Endothelial cell of umbilical vein (primary cell): ENCODE measurements around the gene TMEM250. TPM values are rescaled to one million over a fixed set of nuclear protein-coding genes. Genes with fewer than 3 reads are reported as not detected.
A peak's percentile ranks its signal among the peaks of the same experiment; 100 is the strongest.

Experiments
- BruUV-seq: library from RNA; stranded (reverse); fragments of 400-500 nt; replicated peaks from 2 replicates; lab custom pipeline; 2021; lab: Mats Ljungman, UMichigan
- CTCF ChIA-PET: fragments of 300-600, 350-600 bp; sonication (Branson Sonifier 250); formaldehyde crosslinking; loops from one replicate; lab custom pipeline; 2021; ENCODE audit warnings: antibody characterized with exemption, inconsistent platforms; lab: Charles Lee
- POLR2A ChIA-PET: fragments of 300-600, 350-600 bp; sonication (Branson Sonifier 250); formaldehyde crosslinking; loops from one replicate; lab custom pipeline; 2021; ENCODE audit warnings: antibody characterized with exemption, inconsistent platforms; lab: Charles Lee
- DNase-seq: peaks from one replicate; pipeline ENCODE4 v3.0.0-alpha.2; 2011; ENCODE audit warnings: low read depth, low spot score
- FAIRE-seq: peaks from 2 replicates; lab custom pipeline; 2011; peaks lifted over from hg19 to GRCh38; lab: Jason Lieb, UNC
- H2AFZ ChIP-seq: 2 replicates; pipeline ENCODE4 v1.6.0; 2012; ENCODE audit warnings: low read depth, low read length, control low read depth, inconsistent platforms
- H3K27ac ChIP-seq: 2 replicates; pipeline ENCODE4 v1.5.1; 2011; ENCODE audit warnings: low read depth, mild to moderate bottlenecking, control low read depth, low read length, moderate library complexity; ENCODE audit not compliant: insufficient read depth
- H3K27me3 ChIP-seq, 2 experiments: 2 replicates each; pipeline versions ENCODE4 v1.6.0 to v1.6.1; 2011; ENCODE audit warnings: low read length in 2 of 2, mixed read lengths in 1 of 2; ENCODE audit not compliant: control insufficient read depth in 2 of 2, insufficient read depth in 2 of 2
- H3K36me3 ChIP-seq, 2 experiments: 2 replicates in 1 of 2; 3 replicates in 1 of 2; pipeline ENCODE4 v1.5.1; 2011; ENCODE audit warnings: low read length in 2 of 2, mild to moderate bottlenecking in 1 of 2, moderate library complexity in 1 of 2; ENCODE audit not compliant: control insufficient read depth in 2 of 2, insufficient read depth in 2 of 2; ENCODE audit errors: extremely low read depth in 1 of 2
- H3K4me1 ChIP-seq: 3 replicates; pipeline ENCODE4 v1.5.1; 2011; ENCODE audit warnings: mild to moderate bottlenecking, low read length; ENCODE audit not compliant: control insufficient read depth, insufficient read depth; ENCODE audit errors: extremely low read depth
- H3K4me2 ChIP-seq: 2 replicates; pipeline ENCODE4 v1.6.1; 2011; ENCODE audit warnings: low read length, control low read depth, mixed read lengths; ENCODE audit not compliant: insufficient read depth
- H3K4me3 ChIP-seq, 3 experiments: fragments of 200-600 bp in 1 of 3; sonication (generic), shearing (Covaris generic) in 1 of 3; replicated peaks in 1 of 3; 2 replicates each; pipeline ENCODE4 v1.5.1; 2011 to 2016; ENCODE audit warnings: control low read depth in 3 of 3, low read length in 3 of 3, mild to moderate bottlenecking in 2 of 3, inconsistent platforms in 1 of 3, low read depth in 1 of 3, moderate library complexity in 1 of 3; ENCODE audit not compliant: insufficient read depth in 1 of 3
- H3K79me2 ChIP-seq: 2 replicates; pipeline ENCODE4 v1.6.0; 2012; ENCODE audit warnings: low read length, inconsistent platforms; ENCODE audit not compliant: control insufficient read depth, insufficient read depth
- H3K9ac ChIP-seq: replicated peaks from 2 replicates; pipeline ENCODE3; 2011; ENCODE audit warnings: low read length, control low read depth; ENCODE audit not compliant: insufficient read depth; ENCODE audit errors: extremely low read depth
- H3K9me1 ChIP-seq: replicated peaks from 3 replicates; pipeline ENCODE4 v1.6.0; 2011; ENCODE audit warnings: mild to moderate bottlenecking, low read length; ENCODE audit not compliant: control insufficient read depth, insufficient read depth; ENCODE audit errors: extremely low read depth
- H3K9me3 ChIP-seq: replicated peaks from 2 replicates; pipeline ENCODE4 v1.5.1; 2012; ENCODE audit warnings: low read length, inconsistent platforms; ENCODE audit not compliant: control insufficient read depth, insufficient read depth
- H4K20me1 ChIP-seq: replicated peaks from 2 replicates; pipeline ENCODE3; 2011; ENCODE audit warnings: mild to moderate bottlenecking, low read length; ENCODE audit not compliant: control insufficient read depth, insufficient read depth; ENCODE audit errors: extremely low read depth
- EZH2 ChIP-seq: IDR thresholded peaks from 2 replicates; pipeline ENCODE4 v1.6.1; 2012; ENCODE audit warnings: borderline replicate concordance, low read depth, mild to moderate bottlenecking, moderate library complexity, low read length, inconsistent platforms; ENCODE audit not compliant: severe bottlenecking
- FOS ChIP-seq: IDR thresholded peaks from 2 replicates; pipeline ENCODE4 v1.6.1; 2011; ENCODE audit warnings: mild to moderate bottlenecking, low read length, moderate library complexity, borderline replicate concordance; ENCODE audit not compliant: insufficient read depth
- GATA2 ChIP-seq: IDR thresholded peaks from 2 replicates; pipeline ENCODE4 v1.7.0; 2011; ENCODE audit warnings: low read depth, mild to moderate bottlenecking, moderate library complexity, mixed read lengths, low read length; ENCODE audit not compliant: insufficient read length, insufficient read depth
- JUN ChIP-seq: IDR thresholded peaks from 2 replicates; pipeline ENCODE4 v1.6.1; 2011; ENCODE audit warnings: borderline replicate concordance, low read depth; ENCODE audit not compliant: insufficient read length, insufficient read depth
- MAX ChIP-seq: IDR thresholded peaks from 2 replicates; pipeline ENCODE4 v1.6.1; 2011; ENCODE audit not compliant: insufficient read depth, insufficient read length
- MYC ChIP-seq: IDR thresholded peaks from one replicate; pipeline ENCODE4 v1.6.1; 2011; ENCODE audit warnings: mild to moderate bottlenecking, low read depth, low read length
- POLR2AphosphoS5 ChIP-seq: IDR thresholded peaks from 2 replicates; pipeline ENCODE4 v1.6.1; 2012; ENCODE audit warnings: low read depth, mild to moderate bottlenecking, control low read depth, low read length, moderate library complexity; ENCODE audit not compliant: insufficient read depth
- dilution Hi-C: fragments of 300-500 bp; cut with MboI; formaldehyde crosslinking; loops from one replicate; pipeline ENCODE4 v1.15.0; 2019; ENCODE audit warnings: low sequenced_read_pairs; ENCODE audit not compliant: extremely low pct_ligation_motif_present
- intact Hi-C: fragments of 100-400 bp; cut with micrococcal nuclease; formaldehyde crosslinking; loops from one replicate; pipeline ENCODE4 v1.10.0; 2022
- polyA plus RNA-seq, 4 experiments: library from polyadenylated mRNA; depleted of rRNA in 3 of 4; stranded (reverse) in 3 of 4; unstranded in 1 of 4; fragments of >200 nt; gene quantifications; 2 replicates each; pipeline versions ENCODE4 v1.2.1 to v1.2.3, GENCODE V29; 2011 to 2012; ENCODE audit warnings: missing spikeins in 1 of 4
- total RNA-seq: library from RNA; stranded (reverse); gene quantifications from 2 replicates; pipeline ENCODE4 v1.2.3, GENCODE V29; 2021
- TF ChIP-seq, protein P1 (sequence below), 2 donors: IDR thresholded peaks; 1 replicate in 1 of 2; 2 replicates in 1 of 2; pipeline ENCODE4 v1.5.1; 2011; ENCODE audit warnings: low read length in 2 of 2, mild to moderate bottlenecking in 2 of 2, moderate library complexity in 2 of 2, control low read depth in 1 of 2, inconsistent platforms in 1 of 2, low read depth in 1 of 2; ENCODE audit not compliant: insufficient read depth in 1 of 2; ENCODE audit errors: extremely low read depth in 1 of 2

TMEM250 gene
- total and polyA plus RNA-seq, 2 donors (not counting 3 experiments of a cell fraction or from before 2014, with no cell fraction given), result 24.9 to 49.9 TPM

GRCh38 chr9:136092741-136093140 is 25.9 kb downstream of the TMEM250 start:
- H3K4me3 ChIP-seq, result no peak overlapping the region
- TF ChIP-seq GATA2 (no peak), POLR2AphosphoS5 (no peak), MYC (no peak), EZH2 (no peak), FOS (no peak), MAX (no peak), JUN (no peak)
- TF ChIP-seq, protein P1, sequence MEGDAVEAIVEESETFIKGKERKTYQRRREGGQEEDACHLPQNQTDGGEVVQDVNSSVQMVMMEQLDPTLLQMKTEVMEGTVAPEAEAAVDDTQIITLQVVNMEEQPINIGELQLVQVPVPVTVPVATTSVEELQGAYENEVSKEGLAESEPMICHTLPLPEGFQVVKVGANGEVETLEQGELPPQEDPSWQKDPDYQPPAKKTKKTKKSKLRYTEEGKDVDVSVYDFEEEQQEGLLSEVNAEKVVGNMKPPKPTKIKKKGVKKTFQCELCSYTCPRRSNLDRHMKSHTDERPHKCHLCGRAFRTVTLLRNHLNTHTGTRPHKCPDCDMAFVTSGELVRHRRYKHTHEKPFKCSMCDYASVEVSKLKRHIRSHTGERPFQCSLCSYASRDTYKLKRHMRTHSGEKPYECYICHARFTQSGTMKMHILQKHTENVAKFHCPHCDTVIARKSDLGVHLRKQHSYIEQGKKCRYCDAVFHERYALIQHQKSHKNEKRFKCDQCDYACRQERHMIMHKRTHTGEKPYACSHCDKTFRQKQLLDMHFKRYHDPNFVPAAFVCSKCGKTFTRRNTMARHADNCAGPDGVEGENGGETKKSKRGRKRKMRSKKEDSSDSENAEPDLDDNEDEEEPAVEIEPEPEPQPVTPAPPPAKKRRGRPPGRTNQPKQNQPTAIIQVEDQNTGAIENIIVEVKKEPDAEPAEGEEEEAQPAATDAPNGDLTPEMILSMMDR (IDR thresholded peaks at IDR 0.05; ENCODE audit: extremely low read depth in 1 of 2, insufficient read depth in 1 of 2, low read depth in 1 of 2, low read length in 2 of 2), result no peak
- FAIRE-seq (no peak), DNase-seq (no peak)
- H3K9ac ChIP-seq, result no peak overlapping the region
- H3K79me2 ChIP-seq, result peaks cover 68% of the 10 kb centered on the region
- H2AFZ ChIP-seq, result no peak overlapping the region
- BruUV-seq, result no TSS peak
- H3K4me2 ChIP-seq, result peak overlapping the region; percentile 86
- H3K27ac ChIP-seq, result no peak overlapping the region
- intact Hi-C loops, result loop anchor here (5.0 kb wide), 1 partner anchor 1650 kb away; no protein-coding TSS in a partner anchor
- no peaks in the 10 kb centered on the region for H3K36me3 ChIP-seq
- H3K4me1 ChIP-seq, result peaks cover 19% of the 10 kb centered on the region
- no peaks in the 10 kb centered on the region for H3K27me3 ChIP-seq
- H4K20me1 ChIP-seq, result no peaks in the 10 kb centered on the region
- POLR2A ChIA-PET, result no interaction called here
- CTCF ChIA-PET, result interaction anchor here (2.1 to 3.6 kb wide), 4 partner anchors 26 to 125 kb away, joined by 7 to 44 read pairs (median 14); partner anchors contain the start of gene TMEM250
- no peaks in the 10 kb centered on the region for H3K9me3 ChIP-seq
- no peaks in the 10 kb centered on the region for H3K9me1 ChIP-seq
- dilution Hi-C loops, result no loop called here
